Epithelial cell of esophagus (primary cell): ENCODE data around the gene ONECUT3.

Source experiments
- DNase-seq: peaks from one replicate; pipeline ENCODE4 v3.0.0; 2010; ENCODE audit warnings: low read depth
- H3K4me3 ChIP-seq: 2 replicates; pipeline ENCODE4 v1.5.1; 2011; ENCODE audit warnings: mild to moderate bottlenecking, low read length, control low read depth
- CTCF ChIP-seq: IDR thresholded peaks from 2 replicates; pipeline ENCODE4 v1.5.1; 2011; ENCODE audit warnings: low read depth, mild to moderate bottlenecking, low read length, control low read depth, inconsistent platforms; ENCODE audit not compliant: insufficient read depth; ENCODE audit errors: missing control alignments

The ONECUT3 gene

GRCh38 chr19:1824252-1824622, 70.9 kb downstream of the ONECUT3 start:
- H3K4me3 ChIP-seq: no peak overlapping the region
- DNase-seq: no peak
- no peak for TF ChIP-seq CTCF

- DNase-seq: peak; percentile 63
- no peak overlapping the region for H3K4me3 ChIP-seq
- peak; percentile 85 for TF ChIP-seq CTCF
Measured at GRCh38 chr19:1825909-1826556, 72.7 kb downstream of the ONECUT3 start.

GRCh38 chr19:1826557-1827521, 73.5 kb downstream of the ONECUT3 start:
- no peak for TF ChIP-seq CTCF
- no peak overlapping the region for H3K4me3 ChIP-seq
- no peak for DNase-seq

GRCh38 chr19:1827566-1828278, 74.4 kb downstream of the ONECUT3 start:
- DNase-seq: no peak
- H3K4me3 ChIP-seq: no peak overlapping the region
- no peak for TF ChIP-seq CTCF

- DNase-seq: no peak
- no peak for TF ChIP-seq CTCF
- H3K4me3 ChIP-seq: no peak overlapping the region
Measured at GRCh38 chr19:1828279-1829238, 75.3 kb downstream of the ONECUT3 start.

GRCh38 chr19:1829958-1830357, 76.7 kb downstream of the ONECUT3 start:
- no peak for TF ChIP-seq CTCF
- DNase-seq: no peak
- H3K4me3 ChIP-seq: no peak overlapping the region
